ENCODE results near the gene ABT1.
A peak's percentile ranks its signal among the peaks of the same experiment; 100 is the strongest.

The ABT1 gene

GRCh38 chr6:26629359-26629758 lies 32.6 kb downstream of the ABT1 start:
- Histone ChIP-seq H3K27ac (replicated peaks) (no peak overlapping the region), H3K4me3 (replicated peaks; ENCODE audit: insufficient read depth, low read length) (no peak overlapping the region), H3K27me3 (ENCODE audit: insufficient read depth, poor library complexity, severe bottlenecking) (no peaks in the 10 kb centered on the region)
- TF ChIP-seq GABPA (IDR thresholded peaks at IDR 0.05; ENCODE audit: low read depth) (no peak), POLR2AphosphoS5 (IDR thresholded peaks at IDR 0.05; ENCODE audit: low read depth) (no peak)
- DNase-seq (ENCODE audit: low read depth in 1 of 2, low spot score in 1 of 2), result no peak

GRCh38 chr6:26640806-26641205 lies 44.1 kb downstream of the ABT1 start:
- Histone ChIP-seq H3K4me3 (replicated peaks; ENCODE audit: insufficient read depth, low read length) (no peak overlapping the region), H3K27ac (replicated peaks) (no peak overlapping the region), H3K27me3 (ENCODE audit: insufficient read depth, poor library complexity, severe bottlenecking) (no peaks in the 10 kb centered on the region)
- no peak for DNase-seq (ENCODE audit: low read depth in 1 of 2, low spot score in 1 of 2)
- TF ChIP-seq REST (IDR thresholded peaks at IDR 0.05; ENCODE audit: insufficient replicate concordance, low read depth) (no peak), SPI1 (IDR thresholded peaks at IDR 0.05; ENCODE audit: borderline replicate concordance, low read depth) (peak; percentile 10; the same call in 1 of the 2 replicates), POLR2AphosphoS5 (IDR thresholded peaks at IDR 0.05; ENCODE audit: low read depth) (no peak)

GRCh38 chr6:26646074-26646473 lies 49.3 kb downstream of the ABT1 start:
- TF ChIP-seq REST (IDR thresholded peaks at IDR 0.05; ENCODE audit: insufficient replicate concordance, low read depth) (no peak), GABPA (IDR thresholded peaks at IDR 0.05; ENCODE audit: low read depth) (no peak), POLR2AphosphoS5 (IDR thresholded peaks at IDR 0.05; ENCODE audit: low read depth) (no peak), CTCF (IDR thresholded peaks at IDR 0.05; ENCODE audit: insufficient read depth, low read length) (no peak), SPI1 (IDR thresholded peaks at IDR 0.05; ENCODE audit: borderline replicate concordance, low read depth) (no peak)
- Histone ChIP-seq H3K27ac (replicated peaks) (no peak overlapping the region), H3K27me3 (ENCODE audit: insufficient read depth, poor library complexity, severe bottlenecking) (no peaks in the 10 kb centered on the region), H3K4me3 (replicated peaks; ENCODE audit: insufficient read depth, low read length) (no peak overlapping the region)
- no peak for DNase-seq (ENCODE audit: low read depth in 1 of 2, low spot score in 1 of 2)
